GM18519 (cell line): ENCODE results near the gene NAIF1.
"Not testable (repeated sequence)": the region's sequence is repeated elsewhere in the genome, so short reads cannot be mapped to it uniquely, and the experiment has no call there.

ENCODE experiments used
- ATAC-seq: cut with Tn5 transposase; IDR thresholded peaks from one replicate; pipeline ENCODE4 v1.9.1; 2021; ENCODE audit warnings: mild to moderate bottlenecking, moderate library complexity; ENCODE audit not compliant: unreplicated experiment, low FRiP score

The NAIF1 gene

DNA sequence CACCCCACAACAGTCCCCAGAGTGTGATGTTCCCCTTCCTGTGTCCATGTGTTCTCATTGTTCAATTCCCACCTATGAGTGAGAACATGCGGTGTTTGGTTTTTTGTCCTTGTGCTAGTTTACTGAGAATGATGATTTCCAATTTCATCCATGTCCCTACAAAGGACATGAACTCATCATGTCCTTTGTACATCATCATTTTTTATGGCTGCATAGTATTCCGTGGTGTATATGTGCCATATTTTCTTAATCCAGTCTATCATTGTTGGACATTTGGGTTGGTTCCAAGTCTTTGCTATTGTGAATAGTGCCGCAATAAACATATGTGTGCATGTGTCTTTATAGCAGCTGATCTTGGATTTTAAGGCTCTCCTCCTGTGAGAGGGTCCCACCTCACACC, 26.3 kb downstream of the NAIF1 start:
- ATAC-seq, result not testable (repeated sequence)

GRCh38 chr9:128036522-128036921, 30.6 kb downstream of the NAIF1 start:
- ATAC-seq, result not testable (repeated sequence)

- ATAC-seq, result peak; percentile 40
Measured at GRCh38 chr9:128034821-128035652, 32.1 kb downstream of the NAIF1 start.

DNA sequence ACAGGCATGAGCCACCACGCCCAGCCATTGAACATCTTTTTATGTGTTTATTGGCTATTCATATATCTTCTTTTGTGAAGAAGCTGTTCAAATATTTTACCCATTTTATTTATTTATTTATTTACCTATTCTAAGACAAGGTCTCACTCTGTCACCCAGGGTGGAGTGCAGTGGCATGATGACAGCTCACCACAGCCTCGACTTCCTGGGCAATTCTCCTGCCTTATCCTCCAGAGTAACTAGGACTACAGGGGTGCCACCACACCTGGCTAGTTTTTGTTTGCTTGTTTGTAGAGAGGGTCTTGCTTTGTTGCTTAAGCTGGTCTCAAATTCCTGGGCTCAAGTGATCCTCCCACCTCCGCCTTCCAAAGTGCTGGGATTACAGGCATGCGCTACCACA, 33.5 kb downstream of the NAIF1 start:
- no peak for ATAC-seq

DNA sequence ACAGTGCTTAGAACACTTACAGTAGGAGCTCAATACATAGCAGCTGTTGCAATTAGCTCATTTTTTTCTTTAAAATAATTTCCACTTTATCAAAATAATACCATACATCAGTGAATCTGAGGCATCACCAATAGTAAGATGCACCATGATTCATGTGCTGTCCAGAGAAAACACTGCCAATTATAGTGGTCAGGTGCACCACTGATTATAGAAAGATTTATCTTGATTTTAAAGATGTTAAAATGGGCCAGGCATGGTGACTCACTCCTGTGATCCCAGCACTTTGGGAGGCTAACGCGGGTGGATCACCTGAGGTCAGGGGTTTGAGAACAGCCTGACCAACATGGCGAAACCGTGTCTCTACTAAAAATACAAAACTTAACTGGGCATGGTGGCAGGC, 39.4 kb downstream of the NAIF1 start:
- no peak for ATAC-seq

DNA sequence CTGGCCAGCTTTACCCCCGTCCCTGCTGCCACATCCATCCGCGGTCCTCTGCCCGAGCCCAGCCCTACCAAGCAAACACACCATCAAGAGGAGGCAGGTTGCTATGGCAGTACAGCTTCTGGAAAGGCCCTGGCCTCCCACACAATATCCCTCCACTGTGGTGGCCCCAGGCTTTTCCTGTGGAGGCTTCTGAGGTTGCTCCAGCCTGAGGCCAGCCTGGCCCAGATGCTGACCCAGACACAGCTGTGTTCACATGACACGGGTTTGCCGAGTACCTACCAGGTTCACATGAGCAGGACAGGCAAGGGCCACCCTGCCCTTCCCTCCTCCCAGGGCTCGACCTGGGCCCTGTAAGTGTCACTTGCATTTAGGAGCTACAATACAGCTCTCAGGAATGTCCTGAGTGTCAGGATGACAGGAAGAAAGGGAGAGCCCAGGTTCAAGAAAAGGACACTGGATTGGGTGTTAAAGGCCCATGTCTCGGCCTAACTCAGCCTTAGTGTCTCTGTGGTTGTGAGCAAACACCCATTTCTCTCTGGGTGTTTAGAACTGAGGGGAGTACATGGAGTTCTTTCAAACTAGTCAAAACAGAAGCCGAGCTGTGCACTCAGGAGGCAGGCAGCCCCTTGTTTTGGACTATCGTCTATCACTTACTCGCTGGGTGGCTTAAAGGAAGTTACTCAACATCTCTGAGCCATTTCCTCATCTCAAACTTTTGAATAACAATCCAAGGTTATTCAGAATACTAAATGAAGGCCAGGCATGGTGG, 40.2 kb downstream of the NAIF1 start:
- ATAC-seq, result no peak

DNA sequence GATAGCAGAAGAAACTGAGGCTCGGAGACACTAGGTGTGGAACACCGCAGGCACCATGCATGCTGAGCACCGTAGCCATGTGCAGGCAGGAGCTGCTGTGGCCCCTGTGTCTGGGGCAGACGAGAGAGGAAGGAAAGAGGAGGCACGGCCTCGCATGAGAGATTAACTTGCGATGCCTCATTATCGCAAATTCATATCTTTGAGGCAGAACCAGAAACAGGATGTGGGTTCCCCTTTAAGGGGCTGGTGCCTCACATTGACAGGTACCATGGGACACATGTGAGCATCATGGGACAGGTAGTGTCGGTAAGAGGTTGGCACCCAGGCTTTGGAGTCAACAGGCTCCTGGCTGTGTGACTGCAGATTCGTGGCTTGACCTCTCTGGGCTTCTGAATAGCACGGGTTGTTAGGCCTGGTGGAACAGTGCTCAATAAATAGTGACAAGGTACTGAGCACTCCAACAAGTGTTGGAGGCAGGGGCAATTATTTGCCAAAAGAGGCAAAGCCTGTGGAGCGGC, 40.8 kb downstream of the NAIF1 start:
- ATAC-seq, result no peak

GRCh38 chr9:128025736-128026135, 41.4 kb downstream of the NAIF1 start:
- ATAC-seq, result no peak

DNA sequence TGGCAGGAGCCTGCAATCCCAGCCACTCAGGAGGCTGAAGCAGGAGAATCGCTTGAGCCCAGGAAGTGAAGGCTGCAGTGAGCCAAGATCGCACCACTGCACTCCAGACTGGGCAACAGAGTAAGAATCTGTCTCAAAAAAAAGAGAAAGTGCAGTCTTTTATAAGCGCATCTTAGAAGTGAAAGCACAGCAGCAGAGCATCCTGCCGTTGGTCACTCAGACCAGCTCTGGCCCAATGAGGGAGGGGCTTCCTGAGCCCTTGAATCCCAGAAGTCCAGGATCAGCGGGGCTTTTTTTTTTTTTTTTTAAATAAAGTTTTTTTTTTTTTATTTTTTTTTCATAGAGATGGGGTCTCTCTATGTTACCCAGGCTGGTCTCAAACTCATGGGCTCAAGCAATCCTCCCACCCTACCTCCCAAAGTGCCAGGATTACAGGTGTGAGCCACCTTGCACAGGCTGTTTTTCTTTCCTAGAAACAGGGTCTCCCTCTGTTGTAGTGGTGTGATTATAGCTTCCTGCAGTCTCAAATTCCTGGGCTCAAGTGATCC, 42.3 kb downstream of the NAIF1 start:
- ATAC-seq, result no peak

- ATAC-seq, result not testable (repeated sequence)
Measured at GRCh38 chr9:128023671-128024070, 43.4 kb downstream of the NAIF1 start.

DNA sequence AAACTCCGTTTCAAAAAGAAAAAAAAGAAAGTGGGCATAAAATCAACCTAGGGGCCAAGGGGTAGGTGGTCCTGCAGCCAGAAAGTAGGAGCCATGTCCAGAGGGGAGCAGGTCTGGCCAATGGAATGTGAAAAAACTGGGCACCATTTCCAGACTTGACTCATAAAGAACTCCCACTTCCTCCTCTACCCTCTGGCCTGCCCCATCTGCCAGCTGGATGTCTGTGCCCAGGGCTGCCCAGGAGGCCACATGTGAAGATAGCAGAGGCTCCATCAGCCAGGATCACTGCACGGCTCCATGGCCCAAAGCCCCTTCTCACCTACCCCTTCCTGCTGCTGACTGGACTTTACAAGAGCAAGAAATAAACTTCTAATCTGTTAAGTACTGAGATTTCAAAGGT, 44.2 kb downstream of the NAIF1 start:
- ATAC-seq, result no peak

- no peak for ATAC-seq
Measured at GRCh38 chr9:128021098-128021497, 46.0 kb downstream of the NAIF1 start.

- ATAC-seq, result no peak
Measured at GRCh38 chr9:128020692-128021091, 46.4 kb downstream of the NAIF1 start.

- no peak for ATAC-seq
Measured at GRCh38 chr9:128015696-128016095, 51.4 kb downstream of the NAIF1 start.
